Sigmoid colon (tissue), 4 donors: Measurements from ENCODE around the gene GDF15.

Experiments used
- CTCF ChIP-seq, 4 experiments: fragments of 450-650 bp in 3 of 4; fragments of 200-600 bp in 1 of 4; IDR thresholded peaks; one replicate each; pipeline ENCODE4 v1.5.1; 2016 to 2019; ENCODE audit warnings: antibody characterized with exemption in 4 of 4, mild to moderate bottlenecking in 3 of 4, moderate library complexity in 2 of 4
- EP300 ChIP-seq, 4 donors: sonication (generic); formaldehyde crosslinking; IDR thresholded peaks; one replicate each; pipeline ENCODE4 v1.6.1; 2017; ENCODE audit warnings: antibody characterized with exemption in 4 of 4
- POLR2AphosphoS5 ChIP-seq, 4 donors: sonication (generic); formaldehyde crosslinking; IDR thresholded peaks; one replicate each; pipeline ENCODE4 v1.6.1; 2017; ENCODE audit warnings: antibody characterized with exemption in 4 of 4

DNA sequence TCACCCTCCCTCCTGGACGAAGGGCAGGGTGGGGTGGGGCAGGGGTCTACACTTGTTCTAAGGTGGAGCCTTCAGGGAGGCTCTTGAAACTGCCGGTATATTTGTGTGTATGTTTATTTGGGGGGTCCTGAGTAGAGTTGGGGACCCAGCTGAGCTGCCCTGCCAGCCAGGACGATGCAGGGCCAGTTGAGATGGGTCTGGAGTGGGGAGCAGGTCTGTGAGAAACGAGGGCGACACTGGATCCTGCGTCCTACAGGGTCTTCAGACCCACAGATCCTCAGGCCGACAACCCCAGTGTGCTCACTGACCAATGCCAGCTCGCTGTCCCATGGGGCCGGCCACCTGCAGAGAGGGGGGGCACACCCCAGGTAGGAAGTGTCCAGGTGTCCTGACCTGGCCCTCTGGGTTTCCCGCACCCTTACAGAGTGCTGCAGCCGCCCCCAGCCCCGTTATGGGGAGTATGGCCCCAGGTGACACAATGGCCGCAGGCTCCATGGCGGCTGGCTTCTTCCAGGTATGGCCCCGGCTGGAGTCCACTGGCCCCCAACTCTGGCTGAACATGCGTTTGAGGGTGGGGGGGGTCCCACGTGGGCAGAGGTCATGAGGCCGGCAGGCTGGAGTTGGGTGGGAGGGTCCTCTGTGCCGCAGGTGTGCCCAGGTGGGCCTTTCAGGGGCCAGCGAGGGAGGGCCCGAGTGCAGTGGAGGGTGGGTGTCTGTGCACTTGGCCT is 44.6 kb downstream of the GDF15 start:
- no peak for TF ChIP-seq CTCF (IDR thresholded peaks at IDR 0.05)
- no peak for TF ChIP-seq POLR2AphosphoS5 (IDR thresholded peaks at IDR 0.05)
- no peak for TF ChIP-seq EP300 (IDR thresholded peaks at IDR 0.05)
